Activated B cell treated with CpG ODN at 0.5 μM for 24 hours (primary cell): ENCODE measurements around the gene ADNP2. TPM values are rescaled to one million over a fixed set of nuclear protein-coding genes. Genes with fewer than 3 reads are reported as not detected.

Experiments
- ATAC-seq: fragments of 200-7000 bp; cut with Tn5 transposase; one replicate; pipeline ENCODE4 v1.10.0; 2021; ENCODE audit warnings: low read depth, mild to moderate bottlenecking, moderate library complexity
- CTCF ChIA-PET: fragments of 350-600 bp; sonication (Branson Sonifier 250); formaldehyde crosslinking; loops from one replicate; lab custom pipeline; 2021; ENCODE audit warnings: antibody characterized with exemption; lab: Charles Lee
- POLR2A ChIA-PET: fragments of 350-600 bp; sonication (Branson Sonifier 250); formaldehyde crosslinking; loops from one replicate; lab custom pipeline; 2021; ENCODE audit warnings: antibody characterized with exemption; lab: Charles Lee
- DNase-seq: peaks from one replicate; pipeline ENCODE4 v3.0.0; 2022
- H3K27ac Mint-ChIP-seq: one replicate; pipeline ENCODE4 v1.8.0; 2020; ENCODE audit warnings: mixed read lengths
- H3K27me3 Mint-ChIP-seq: one replicate; pipeline ENCODE4 v1.8.0; 2021; ENCODE audit warnings: mixed read lengths
- H3K36me3 Mint-ChIP-seq: one replicate; pipeline ENCODE4 v1.8.0; 2021; ENCODE audit warnings: low read depth, mixed read lengths
- H3K4me1 Mint-ChIP-seq: one replicate; pipeline ENCODE4 v1.8.0; 2021; ENCODE audit warnings: mixed read lengths
- H3K4me3 Mint-ChIP-seq: one replicate; pipeline ENCODE4 v1.8.0; 2020; ENCODE audit warnings: mild to moderate bottlenecking, mixed read lengths
- H3K9me3 Mint-ChIP-seq: one replicate; pipeline ENCODE4 v1.8.0; 2020; ENCODE audit warnings: mixed read lengths
- CTCF ChIP-seq: fragments of 200-600 bp; IDR thresholded peaks from one replicate; pipeline ENCODE4 v1.8.0; 2022; ENCODE audit warnings: antibody characterized with exemption, mild to moderate bottlenecking
- intact Hi-C: fragments of 100-400 bp; cut with micrococcal nuclease; formaldehyde crosslinking; loops from one replicate; pipeline ENCODE4 v1.15.1; 2024
- total RNA-seq: library from RNA; stranded (reverse); gene quantifications from 2 replicates; pipeline ENCODE4 v1.2.3, GENCODE V29; 2022

ADNP2 gene
- total RNA-seq: 19.2 and 19.7 TPM in 2 replicates

- no peak for TF ChIP-seq CTCF
Observed at GRCh38 chr18:80108739-80109675, at the start of gene ADNP2. Gene ADNP2, plus strand, starts transcription at chr18:80109262. Its CDS starts 8,281 bp downstream, at chr18:80117543.

GRCh38 chr18:80059945-80060344 lies 49.1 kb upstream of the ADNP2 start:
- H3K4me1 Mint-ChIP-seq: no peaks in the 10 kb centered on the region
- ATAC-seq: no peak
- H3K36me3 Mint-ChIP-seq: peaks cover 3% of the 10 kb centered on the region
- ChIA-PET POLR2A (no interaction called here), CTCF (interaction anchor here (0.6 kb wide), 1 partner anchor 95 kb away, joined by 5 read pairs; no protein-coding TSS in a partner anchor)
- no peak overlapping the region for H3K4me3 Mint-ChIP-seq
- no peak for TF ChIP-seq CTCF
- intact Hi-C loops: no loop called here
- peaks cover 23% of the 10 kb centered on the region for H3K9me3 Mint-ChIP-seq
- no peak for DNase-seq
- H3K27ac Mint-ChIP-seq: no peak overlapping the region
- no peaks in the 10 kb centered on the region for H3K27me3 Mint-ChIP-seq

More at GRCh38 chr18:80108739-80109675, at the start of gene ADNP2:
- ATAC-seq (peak; percentile 66), DNase-seq (peak; percentile 63)
- no peaks in the 10 kb centered on the region for H3K36me3 Mint-ChIP-seq
- no peaks in the 10 kb centered on the region for H3K9me3 Mint-ChIP-seq
- peak within 1 kb of the TSS; percentile 84 for H3K4me3 Mint-ChIP-seq
- intact Hi-C loops: loop anchor here (1.0 to 5.0 kb wide), 6 partner anchors 38 to 1042 kb away; partner anchors contain the start of genes ATP9B, CTDP1, RBFA and SLC66A2
- H3K27me3 Mint-ChIP-seq: no peaks in the 10 kb centered on the region
- H3K27ac Mint-ChIP-seq: peak within 1 kb of the TSS; percentile 80
- ChIA-PET POLR2A (interaction anchor here (0.8 to 2.7 kb wide), 4 partner anchors 38 to 121 kb away, joined by 3 to 26 read pairs (median 4); partner anchors contain the start of genes RBFA and TXNL4A), CTCF (no interaction called here)
- peaks cover 45% of the 10 kb centered on the region for H3K4me1 Mint-ChIP-seq

- Mint-ChIP-seq H3K27ac (no peak overlapping the region), H3K27me3 (no peaks in the 10 kb centered on the region), H3K36me3 (peaks cover 2% of the 10 kb centered on the region), H3K9me3 (peaks cover 2% of the 10 kb centered on the region), H3K4me1 (no peaks in the 10 kb centered on the region), H3K4me3 (no peak overlapping the region)
- DNase-seq: no peak
- ChIA-PET POLR2A (no interaction called here), CTCF (no interaction called here)
- ATAC-seq: no peak
- no peak for TF ChIP-seq CTCF
- intact Hi-C loops: no loop called here
Observed at GRCh38 chr18:80065705-80066104, 43.4 kb upstream of the ADNP2 start.

- CTCF ChIA-PET: no interaction called here
- H3K4me1 Mint-ChIP-seq: no peaks in the 10 kb centered on the region
- H3K27ac Mint-ChIP-seq: no peak overlapping the region
- H3K4me3 Mint-ChIP-seq: no peak overlapping the region
- intact Hi-C loops: no loop called here
- POLR2A ChIA-PET: no interaction called here
- no peak for ATAC-seq
- DNase-seq: no peak
- peaks cover 2% of the 10 kb centered on the region for H3K9me3 Mint-ChIP-seq
- no peak for TF ChIP-seq CTCF
- no peaks in the 10 kb centered on the region for H3K36me3 Mint-ChIP-seq
- H3K27me3 Mint-ChIP-seq: no peaks in the 10 kb centered on the region
Observed at GRCh38 chr18:80067321-80067720, 41.7 kb upstream of the ADNP2 start.

- ChIA-PET CTCF (no interaction called here), POLR2A (no interaction called here)
- no peaks in the 10 kb centered on the region for H3K27me3 Mint-ChIP-seq
- H3K4me3 Mint-ChIP-seq: no peak overlapping the region
- DNase-seq (no peak), ATAC-seq (no peak)
- no peaks in the 10 kb centered on the region for H3K4me1 Mint-ChIP-seq
- no peak overlapping the region for H3K27ac Mint-ChIP-seq
- intact Hi-C loops: no loop called here
- no peak for TF ChIP-seq CTCF
- no peaks in the 10 kb centered on the region for H3K36me3 Mint-ChIP-seq
- H3K9me3 Mint-ChIP-seq: peaks cover 2% of the 10 kb centered on the region
Observed at GRCh38 chr18:80067897-80068296, 41.2 kb upstream of the ADNP2 start.
